Superior temporal gyrus (tissue), 1 donor: Measurements from ENCODE around the gene DEF6.
"Not testable (repeated sequence)": the region's sequence is repeated elsewhere in the genome, so short reads cannot be mapped to it uniquely, and the experiment has no call there.

Experiments
- DNase-seq: peaks from one replicate; pipeline ENCODE4 v3.0.0-alpha.2; 2016; ENCODE audit errors: extremely low spot score

The DEF6 gene

GRCh38 chr6:35311390-35312075 lies 13.9 kb downstream of the DEF6 start:
- no peak for DNase-seq

GRCh38 chr6:35312076-35312800 lies 14.6 kb downstream of the DEF6 start:
- no peak for DNase-seq

- no peak for DNase-seq
Measured at GRCh38 chr6:35312807-35313206, 15.2 kb downstream of the DEF6 start.

GRCh38 chr6:35317483-35318195 lies 20.0 kb downstream of the DEF6 start:
- no peak for DNase-seq

- peak; percentile 73 for DNase-seq
Measured at GRCh38 chr6:35318196-35319171, 20.9 kb downstream of the DEF6 start.

GRCh38 chr6:35319346-35320030 lies 21.9 kb downstream of the DEF6 start:
- DNase-seq, result no peak

- DNase-seq, result no peak
Measured at GRCh38 chr6:35320031-35320410, 22.4 kb downstream of the DEF6 start.

- DNase-seq, result no peak
Measured at GRCh38 chr6:35321091-35321490, 23.5 kb downstream of the DEF6 start.

- DNase-seq, result no peak
Measured at GRCh38 chr6:35327349-35328027, 29.9 kb downstream of the DEF6 start.

GRCh38 chr6:35328108-35328723 lies 30.6 kb downstream of the DEF6 start:
- DNase-seq, result no peak

- not testable (repeated sequence) for DNase-seq
Measured at GRCh38 chr6:35328965-35329364, 31.3 kb downstream of the DEF6 start.

- no peak for DNase-seq
Measured at GRCh38 chr6:35330541-35331119, 33.0 kb downstream of the DEF6 start.

- DNase-seq, result not testable (repeated sequence)
Measured at GRCh38 chr6:35332074-35332887, 34.7 kb downstream of the DEF6 start.

- no peak for DNase-seq
Measured at GRCh38 chr6:35341557-35341956, 43.9 kb downstream of the DEF6 start.

GRCh38 chr6:35342258-35343091 lies 44.9 kb downstream of the DEF6 start, which contains the start of gene PPARD:
Gene PPARD (plus strand): TSS chr6:35342558. CDS start chr6:35411088, 68,530 bp downstream.
- DNase-seq, result peak; percentile 97

GRCh38 chr6:35343092-35343834 lies 45.6 kb downstream of the DEF6 start:
- peak; percentile 22 for DNase-seq
